H9 (cell line): ENCODE data around the gene MSLN. TPM values are rescaled to one million over a fixed set of nuclear protein-coding genes. Genes with fewer than 3 reads are reported as not detected.

Source experiments
- DNase-seq: peaks from one replicate; pipeline ENCODE4 v3.0.0-alpha.2; 2017
- H2AFZ ChIP-seq: one replicate; pipeline ENCODE4 v1.6.1; 2013; ENCODE audit warnings: mild to moderate bottlenecking, low read length, control low read depth, moderate library complexity
- H2AK5ac ChIP-seq: 2 replicates; pipeline ENCODE4 v1.6.1; 2013; ENCODE audit warnings: low read length, control low read depth, mixed read lengths; ENCODE audit not compliant: insufficient read length
- H2BK120ac ChIP-seq: one replicate; pipeline ENCODE4 v1.6.1; 2013; ENCODE audit warnings: low read depth, mild to moderate bottlenecking, low read length, control low read depth, inconsistent platforms; ENCODE audit not compliant: poor library complexity, severe bottlenecking
- H2BK12ac ChIP-seq: 2 replicates; pipeline ENCODE4 v1.6.1; 2013; ENCODE audit warnings: low read length, control low read depth, mixed read lengths, low read depth; ENCODE audit not compliant: insufficient read length
- H2BK15ac ChIP-seq: 2 replicates; pipeline ENCODE4 v1.6.1; 2013; ENCODE audit warnings: low read depth, low read length, control low read depth
- H2BK20ac ChIP-seq: one replicate; pipeline ENCODE4 v1.6.1; 2013; ENCODE audit warnings: low read depth, mild to moderate bottlenecking, low read length, control low read depth, inconsistent platforms; ENCODE audit not compliant: poor library complexity, severe bottlenecking
- H2BK5ac ChIP-seq: 2 replicates; pipeline ENCODE4 v1.6.1; 2013; ENCODE audit warnings: low read length, control low read depth, mixed read lengths; ENCODE audit not compliant: insufficient read length
- H3K14ac ChIP-seq: 2 replicates; pipeline ENCODE4 v1.6.1; 2013; ENCODE audit warnings: low read length, control low read depth; ENCODE audit not compliant: insufficient read depth
- H3K18ac ChIP-seq: 2 replicates; pipeline ENCODE4 v1.6.1; 2013; ENCODE audit warnings: low read depth, mild to moderate bottlenecking, mixed read lengths, low read length, control low read depth; ENCODE audit not compliant: insufficient read length
- H3K23ac ChIP-seq: 2 replicates; pipeline ENCODE4 v1.6.1; 2013; ENCODE audit warnings: low read length, control low read depth, mixed read lengths, low read depth; ENCODE audit not compliant: insufficient read length
- H3K23me2 ChIP-seq: 2 replicates; pipeline ENCODE4 v1.6.1; 2013; ENCODE audit warnings: low read depth, mild to moderate bottlenecking, mixed read lengths, low read length, control low read depth; ENCODE audit not compliant: insufficient read length, poor library complexity, severe bottlenecking
- H3K27ac ChIP-seq: 2 replicates; pipeline ENCODE4 v1.5.1; 2013; ENCODE audit warnings: low read length, control low read depth, mixed read lengths, low read depth; ENCODE audit not compliant: insufficient read length
- H3K27me3 ChIP-seq: 2 replicates; pipeline ENCODE4 v1.6.1; 2013; ENCODE audit warnings: low read length, control low read depth, inconsistent platforms; ENCODE audit not compliant: insufficient read depth
- H3K4ac ChIP-seq: 2 replicates; pipeline ENCODE4 v1.6.1; 2013; ENCODE audit warnings: low read depth, mild to moderate bottlenecking, control low read depth, inconsistent platforms, low read length, moderate library complexity
- H3K4me1 ChIP-seq: 2 replicates; pipeline ENCODE4 v1.6.1; 2013; ENCODE audit warnings: low read length, control low read depth, inconsistent platforms; ENCODE audit not compliant: insufficient read depth
- H3K4me2 ChIP-seq: 2 replicates; pipeline ENCODE4 v1.6.1; 2013; ENCODE audit warnings: low read length, control low read depth, mixed read lengths; ENCODE audit not compliant: insufficient read length, insufficient read depth
- H3K56ac ChIP-seq: 2 replicates; pipeline ENCODE4 v1.6.1; 2013; ENCODE audit warnings: low read depth, mild to moderate bottlenecking, mixed read lengths, low read length, control low read depth; ENCODE audit not compliant: insufficient read length
- H3K79me1 ChIP-seq: 2 replicates; pipeline ENCODE4 v1.6.1; 2013; ENCODE audit warnings: low read depth, mild to moderate bottlenecking, moderate library complexity, low read length, control low read depth, inconsistent platforms; ENCODE audit not compliant: insufficient read depth, poor library complexity, severe bottlenecking
- H3K79me2 ChIP-seq: 2 replicates; pipeline ENCODE4 v1.6.1; 2013; ENCODE audit warnings: low read length, control low read depth, inconsistent platforms; ENCODE audit not compliant: insufficient read depth
- H3K9ac ChIP-seq: 2 replicates; pipeline ENCODE4 v1.6.1; 2013; ENCODE audit warnings: low read length, control low read depth, mixed read lengths; ENCODE audit not compliant: insufficient read length; ENCODE audit errors: extremely low read depth
- H3K9me3 ChIP-seq: one replicate; pipeline ENCODE4 v1.6.1; 2013; ENCODE audit warnings: low read depth, low read length, inconsistent platforms; ENCODE audit not compliant: control insufficient read depth
- H3T11ph ChIP-seq: one replicate; pipeline ENCODE4 v1.6.1; 2013; ENCODE audit warnings: mild to moderate bottlenecking, low read length, control low read depth, inconsistent platforms
- H4K20me1 ChIP-seq: one replicate; pipeline ENCODE4 v1.6.1; 2013; ENCODE audit not compliant: control insufficient read depth, insufficient read length, insufficient read depth
- H4K5ac ChIP-seq: 2 replicates; pipeline ENCODE4 v1.6.1; 2013; ENCODE audit warnings: low read depth, mild to moderate bottlenecking, mixed read lengths, low read length, control low read depth; ENCODE audit not compliant: insufficient read length
- H4K8ac ChIP-seq: replicated peaks from 2 replicates; pipeline ENCODE4 v1.6.1; 2013; ENCODE audit warnings: low read length, control low read depth, mixed read lengths, low read depth; ENCODE audit not compliant: insufficient read length
- H4K91ac ChIP-seq: 2 replicates; pipeline ENCODE4 v1.6.1; 2013; ENCODE audit warnings: low read depth, mild to moderate bottlenecking, moderate library complexity, mixed read lengths, low read length, control low read depth; ENCODE audit not compliant: insufficient read length
- H3K27ac Mint-ChIP-seq, 3 experiments: 2 replicates in 2 of 3; 3 replicates in 1 of 3; pipeline ENCODE4 v1.8.0; 2020 to 2021; ENCODE audit warnings: mixed read lengths in 3 of 3, mild to moderate bottlenecking in 1 of 3, moderate library complexity in 1 of 3
- H3K27me3 Mint-ChIP-seq: 2 replicates; pipeline ENCODE4 v1.8.0; 2021; ENCODE audit warnings: low read depth, mild to moderate bottlenecking, moderate library complexity, mixed read lengths
- H3K36me3 Mint-ChIP-seq, 3 experiments: 2 replicates in 2 of 3; 3 replicates in 1 of 3; pipeline ENCODE4 v1.8.0; 2020 to 2021; ENCODE audit warnings: low read depth in 3 of 3, mixed read lengths in 3 of 3; ENCODE audit not compliant: insufficient read depth in 1 of 3
- H3K4me1 Mint-ChIP-seq, 2 experiments: 2 replicates each; pipeline ENCODE4 v1.8.0; 2020; ENCODE audit warnings: mixed read lengths in 2 of 2
- H3K4me3 Mint-ChIP-seq, 2 experiments: 2 replicates in 1 of 2; 3 replicates in 1 of 2; pipeline ENCODE4 v1.8.0; 2020 to 2021; ENCODE audit warnings: mild to moderate bottlenecking in 2 of 2, mixed read lengths in 2 of 2, moderate library complexity in 1 of 2
- H3K9me3 Mint-ChIP-seq, 2 experiments: 2 replicates in 1 of 2; 3 replicates in 1 of 2; pipeline ENCODE4 v1.8.0; 2020; ENCODE audit warnings: mild to moderate bottlenecking in 2 of 2, mixed read lengths in 2 of 2, moderate library complexity in 1 of 2
- CTCF ChIP-seq: fragments of 200-600 bp; sonication (generic); conservative IDR thresholded peaks from 3 replicates; pipeline ENCODE4 v1.8.0; 2021; ENCODE audit warnings: antibody characterized with exemption, mild to moderate bottlenecking
- WGBS: extraction: QIAGEN DNeasy Blood & Tissue Kit; methylation state at CpG from one replicate; pipeline ENCODE4 v1.1.7; 2013; ENCODE audit warnings: missing lambda C conversion rate, low lambda C conversion rate, mixed read lengths; ENCODE audit not compliant: insufficient read length; ENCODE audit errors: extremely low coverage; 5-methylcytosine and 5-hydroxymethylcytosine counted together
- total RNA-seq: library from RNA; stranded (reverse); gene quantifications from 2 replicates; pipeline ENCODE4 v1.2.1, GENCODE V29; 2021

Gene MSLN
- total RNA-seq, 1 experiment from 2014 or later = 0.22 TPM

GRCh38 chr16:764184-764750, 3.7 kb downstream of the MSLN start:
- H4K91ac ChIP-seq = no peak overlapping the region
- Mint-ChIP-seq H3K27me3 (peaks cover 8% of the 10 kb centered on the region), H3K4me1 (peaks cover 0 to 9% of the 10 kb centered on the region in 2 experiments; a peak in 2 of 4 replicates), H3K9me3 (no peaks in the 10 kb centered on the region), H3K4me3 (no peak overlapping the region), H3K36me3 (no peaks in the 10 kb centered on the region), H3K27ac (peak overlapping the region in 1 of 3 experiments; percentile 65; a peak in 2 of 7 replicates)
- TF ChIP-seq CTCF = no peak
- no peaks in the 10 kb centered on the region for H3K79me2 ChIP-seq
- H2BK12ac ChIP-seq = no peak overlapping the region
- no peaks in the 10 kb centered on the region for H3K79me1 ChIP-seq
- H3K18ac ChIP-seq = no peak overlapping the region
- no peak overlapping the region for H4K8ac ChIP-seq
- no peak overlapping the region for H3K56ac ChIP-seq
- no peak overlapping the region for H4K5ac ChIP-seq
- no peak overlapping the region for H3K27ac ChIP-seq
- no peak overlapping the region for H3T11ph ChIP-seq
- no peak for DNase-seq
- no peak overlapping the region for H3K9ac ChIP-seq
- H3K23me2 ChIP-seq = no peaks in the 10 kb centered on the region
- H3K4me2 ChIP-seq = no peak overlapping the region
- H2AK5ac ChIP-seq = no peak overlapping the region
- no peak overlapping the region for H3K4ac ChIP-seq
- H2BK5ac ChIP-seq = no peak overlapping the region
- no peak overlapping the region for H3K23ac ChIP-seq
- WGBS = no CpG with 5 or more reads among the region's 20 CpGs
- H2AFZ ChIP-seq = no peak overlapping the region
- no peaks in the 10 kb centered on the region for H3K9me3 ChIP-seq
- H2BK20ac ChIP-seq = no peak overlapping the region
- H2BK15ac ChIP-seq = no peak overlapping the region
- no peaks in the 10 kb centered on the region for H3K27me3 ChIP-seq
- H3K14ac ChIP-seq = no peak overlapping the region
- no peak overlapping the region for H2BK120ac ChIP-seq
- no peaks in the 10 kb centered on the region for H3K4me1 ChIP-seq
- no peaks in the 10 kb centered on the region for H4K20me1 ChIP-seq
